Measurements from ENCODE around the gene SH2D4B.

Gene SH2D4B

DNA sequence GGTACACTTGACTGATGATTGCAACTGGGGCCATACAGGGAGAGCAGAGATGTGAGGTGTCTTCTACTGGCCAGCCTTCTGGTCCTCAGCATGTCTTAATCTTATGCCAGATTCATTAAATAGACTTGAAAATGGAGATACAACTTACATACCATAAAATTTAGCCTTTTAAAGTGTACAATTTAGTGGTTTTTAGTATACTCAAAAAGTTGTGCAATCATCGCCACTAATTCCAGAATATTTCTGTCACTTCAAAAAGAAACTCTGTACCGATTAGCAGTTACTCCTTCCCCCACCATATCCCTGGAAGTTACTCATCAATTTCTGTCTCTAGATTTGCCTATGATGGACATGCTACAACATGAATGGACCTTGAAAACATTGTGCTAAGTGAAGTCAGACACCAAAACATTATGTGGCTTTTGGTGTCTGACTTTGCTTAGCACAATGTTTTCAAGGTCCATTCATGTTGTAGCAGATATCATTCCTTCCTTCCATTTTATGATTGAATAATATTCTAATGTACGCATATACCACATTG is 53.0 kb downstream of the SH2D4B start:
- TF ChIP-seq, protein P1, sequence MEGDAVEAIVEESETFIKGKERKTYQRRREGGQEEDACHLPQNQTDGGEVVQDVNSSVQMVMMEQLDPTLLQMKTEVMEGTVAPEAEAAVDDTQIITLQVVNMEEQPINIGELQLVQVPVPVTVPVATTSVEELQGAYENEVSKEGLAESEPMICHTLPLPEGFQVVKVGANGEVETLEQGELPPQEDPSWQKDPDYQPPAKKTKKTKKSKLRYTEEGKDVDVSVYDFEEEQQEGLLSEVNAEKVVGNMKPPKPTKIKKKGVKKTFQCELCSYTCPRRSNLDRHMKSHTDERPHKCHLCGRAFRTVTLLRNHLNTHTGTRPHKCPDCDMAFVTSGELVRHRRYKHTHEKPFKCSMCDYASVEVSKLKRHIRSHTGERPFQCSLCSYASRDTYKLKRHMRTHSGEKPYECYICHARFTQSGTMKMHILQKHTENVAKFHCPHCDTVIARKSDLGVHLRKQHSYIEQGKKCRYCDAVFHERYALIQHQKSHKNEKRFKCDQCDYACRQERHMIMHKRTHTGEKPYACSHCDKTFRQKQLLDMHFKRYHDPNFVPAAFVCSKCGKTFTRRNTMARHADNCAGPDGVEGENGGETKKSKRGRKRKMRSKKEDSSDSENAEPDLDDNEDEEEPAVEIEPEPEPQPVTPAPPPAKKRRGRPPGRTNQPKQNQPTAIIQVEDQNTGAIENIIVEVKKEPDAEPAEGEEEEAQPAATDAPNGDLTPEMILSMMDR (IDR thresholded peaks at IDR 0.05; ENCODE audit: control extremely low read depth, extremely low read depth, low read depth, missing control alignments): no peak
- ChIA-PET POLR2A (interaction anchor here (0.5 kb wide), 1 partner anchor 191 kb away, joined by 3 read pairs; no protein-coding TSS in a partner anchor), CTCF (interaction anchor here (1.3 to 1.5 kb wide), 2 partner anchors 49 to 54 kb away, joined by 3 read pairs; no protein-coding TSS in a partner anchor)
- DNase-seq (ENCODE audit: extremely low spot score): no peak

GRCh38 chr10:80596391-80597257 is 58.9 kb downstream of the SH2D4B start:
- CTCF ChIA-PET: interaction anchor here (0.7 to 6.7 kb wide), 22 partner anchors 10 to 328 kb away, joined by 3 to 65 read pairs (median 4); no protein-coding TSS in a partner anchor
- TF ChIP-seq, protein P1 (IDR thresholded peaks at IDR 0.05; ENCODE audit: control extremely low read depth, extremely low read depth, low read depth, missing control alignments): peak; percentile 53
- peak; percentile 46 for DNase-seq (ENCODE audit: extremely low spot score)
- POLR2A ChIA-PET: no interaction called here

GRCh38 chr10:80598084-80598798 is 60.5 kb downstream of the SH2D4B start:
- DNase-seq (ENCODE audit: extremely low spot score): peak; percentile 42
- TF ChIP-seq, protein P1 (IDR thresholded peaks at IDR 0.05; ENCODE audit: control extremely low read depth, extremely low read depth, low read depth, missing control alignments): no peak
- ChIA-PET CTCF (interaction anchor here (0.8 to 6.7 kb wide), 21 partner anchors 11 to 374 kb away, joined by 3 to 65 read pairs (median 5); partner anchors contain the start of gene SH2D4B), POLR2A (no interaction called here)

GRCh38 chr10:80598951-80599350 is 61.2 kb downstream of the SH2D4B start:
- DNase-seq (ENCODE audit: extremely low spot score): no peak
- POLR2A ChIA-PET: no interaction called here
- CTCF ChIA-PET: interaction anchor here (0.7 to 6.7 kb wide), 31 partner anchors 10 to 373 kb away, joined by 3 to 65 read pairs (median 4); partner anchors contain the start of gene SH2D4B

DNA sequence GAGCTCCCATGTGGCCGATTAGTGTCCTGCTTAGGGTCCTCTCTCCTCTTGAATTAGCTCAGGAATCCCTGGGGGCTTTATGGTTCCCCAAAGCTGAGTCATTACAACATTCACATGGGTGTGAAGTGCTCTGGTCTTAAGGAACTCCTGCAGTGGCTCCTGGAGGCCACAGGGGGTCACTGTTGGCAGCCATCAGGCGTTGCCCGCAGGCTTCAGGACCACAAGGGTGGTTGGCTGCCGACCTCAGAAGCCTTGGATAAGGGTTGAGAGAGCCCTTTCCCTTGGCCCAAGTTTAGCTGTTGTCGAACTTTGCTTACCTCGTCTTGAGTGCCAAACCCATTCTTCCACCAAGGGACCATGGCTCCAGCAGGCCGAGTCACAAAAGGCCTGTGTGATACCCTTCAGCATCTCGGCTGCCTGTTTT is 61.7 kb downstream of the SH2D4B start:
- ChIA-PET POLR2A (no interaction called here), CTCF (interaction anchor here (0.7 to 6.7 kb wide), 31 partner anchors 10 to 373 kb away, joined by 3 to 65 read pairs (median 4); partner anchors contain the start of gene SH2D4B)
- peak; percentile 76 for DNase-seq (ENCODE audit: extremely low spot score)
- TF ChIP-seq, protein P1 (IDR thresholded peaks at IDR 0.05; ENCODE audit: control extremely low read depth, extremely low read depth, low read depth, missing control alignments): peak; percentile 85

More at GRCh38 chr10:80598951-80599350, 61.2 kb downstream of the SH2D4B start:
- TF ChIP-seq, protein P1 (IDR thresholded peaks at IDR 0.05; ENCODE audit: control extremely low read depth, extremely low read depth, low read depth, missing control alignments): no peak

- CTCF ChIA-PET: interaction anchor here (0.7 to 6.7 kb wide), 15 partner anchors 9 to 220 kb away, joined by 3 to 65 read pairs (median 7); partner anchors contain the start of gene SH2D4B
Observed at GRCh38 chr10:80600256-80600655, 62.6 kb downstream of the SH2D4B start.

More at GRCh38 chr10:80600256-80600655, 62.6 kb downstream of the SH2D4B start:
- POLR2A ChIA-PET: no interaction called here
- TF ChIP-seq, protein P1 (IDR thresholded peaks at IDR 0.05; ENCODE audit: control extremely low read depth, extremely low read depth, low read depth, missing control alignments): no peak
- DNase-seq (ENCODE audit: extremely low spot score): no peak

All from GM10248 (cell line).